ENCODE results near the gene NKD2.
"Not testable (repeated sequence)": the region's sequence is repeated elsewhere in the genome, so short reads cannot be mapped to it uniquely, and the experiment has no call there.

NKD2 gene, protein sequence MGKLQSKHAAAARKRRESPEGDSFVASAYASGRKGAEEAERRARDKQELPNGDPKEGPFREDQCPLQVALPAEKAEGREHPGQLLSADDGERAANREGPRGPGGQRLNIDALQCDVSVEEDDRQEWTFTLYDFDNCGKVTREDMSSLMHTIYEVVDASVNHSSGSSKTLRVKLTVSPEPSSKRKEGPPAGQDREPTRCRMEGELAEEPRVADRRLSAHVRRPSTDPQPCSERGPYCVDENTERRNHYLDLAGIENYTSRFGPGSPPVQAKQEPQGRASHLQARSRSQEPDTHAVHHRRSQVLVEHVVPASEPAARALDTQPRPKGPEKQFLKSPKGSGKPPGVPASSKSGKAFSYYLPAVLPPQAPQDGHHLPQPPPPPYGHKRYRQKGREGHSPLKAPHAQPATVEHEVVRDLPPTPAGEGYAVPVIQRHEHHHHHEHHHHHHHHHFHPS
- 0 to 0.36 (median 0.08) reads per million in 4 donors for total RNA-seq

DNA sequence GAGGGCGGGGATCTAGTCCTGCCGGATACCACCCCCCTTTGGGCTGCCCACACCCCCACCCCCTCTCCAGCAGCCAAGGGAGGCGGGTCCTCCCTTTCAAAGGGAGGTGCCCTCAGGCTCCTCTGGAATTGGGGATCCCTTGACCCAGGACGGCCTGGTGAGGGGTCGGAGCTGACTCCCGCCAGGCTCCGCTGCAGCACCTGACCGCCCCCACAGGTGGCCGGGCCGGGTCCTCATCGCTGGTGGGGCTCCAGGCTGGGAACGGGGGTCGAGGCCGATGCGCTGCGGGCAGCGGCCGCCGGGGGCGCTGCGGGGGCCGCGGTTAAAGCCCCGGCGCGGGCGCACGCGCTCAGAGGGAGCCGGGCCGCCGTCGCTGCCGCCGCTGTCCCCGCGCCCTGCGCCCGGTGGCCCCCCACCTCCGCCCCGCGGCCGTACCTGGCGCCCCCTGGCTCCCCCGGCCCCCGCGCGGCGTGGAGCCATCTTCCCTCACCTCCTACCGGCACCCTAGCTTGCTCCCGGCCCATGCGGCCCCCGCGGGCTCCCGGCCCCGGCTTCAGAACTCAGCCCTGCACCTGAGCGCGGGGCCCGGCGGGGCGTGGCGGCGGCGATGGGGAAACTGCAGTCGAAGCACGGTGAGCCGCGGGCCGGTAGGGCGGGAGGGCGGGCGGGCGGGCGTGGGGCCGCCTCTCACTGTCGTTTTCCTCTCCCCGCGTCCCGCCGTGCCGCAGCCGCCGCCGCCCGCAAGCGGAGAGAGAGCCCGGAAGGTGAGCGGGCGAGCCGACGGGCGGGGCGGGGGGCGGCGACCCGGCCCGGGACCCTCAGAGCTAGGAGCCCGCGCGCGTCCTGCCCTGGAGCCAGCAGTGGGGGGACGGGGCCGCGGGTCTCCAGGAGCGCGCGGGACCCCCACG lies at the start of gene NKD2:
Gene NKD2 (plus strand): TSS at position 352 of the 908 bp plus-strand sequence. CDS start 256 bp downstream, at position 608.
- DNase-seq = peak in 1 of 5 donors; percentile 4

DNA sequence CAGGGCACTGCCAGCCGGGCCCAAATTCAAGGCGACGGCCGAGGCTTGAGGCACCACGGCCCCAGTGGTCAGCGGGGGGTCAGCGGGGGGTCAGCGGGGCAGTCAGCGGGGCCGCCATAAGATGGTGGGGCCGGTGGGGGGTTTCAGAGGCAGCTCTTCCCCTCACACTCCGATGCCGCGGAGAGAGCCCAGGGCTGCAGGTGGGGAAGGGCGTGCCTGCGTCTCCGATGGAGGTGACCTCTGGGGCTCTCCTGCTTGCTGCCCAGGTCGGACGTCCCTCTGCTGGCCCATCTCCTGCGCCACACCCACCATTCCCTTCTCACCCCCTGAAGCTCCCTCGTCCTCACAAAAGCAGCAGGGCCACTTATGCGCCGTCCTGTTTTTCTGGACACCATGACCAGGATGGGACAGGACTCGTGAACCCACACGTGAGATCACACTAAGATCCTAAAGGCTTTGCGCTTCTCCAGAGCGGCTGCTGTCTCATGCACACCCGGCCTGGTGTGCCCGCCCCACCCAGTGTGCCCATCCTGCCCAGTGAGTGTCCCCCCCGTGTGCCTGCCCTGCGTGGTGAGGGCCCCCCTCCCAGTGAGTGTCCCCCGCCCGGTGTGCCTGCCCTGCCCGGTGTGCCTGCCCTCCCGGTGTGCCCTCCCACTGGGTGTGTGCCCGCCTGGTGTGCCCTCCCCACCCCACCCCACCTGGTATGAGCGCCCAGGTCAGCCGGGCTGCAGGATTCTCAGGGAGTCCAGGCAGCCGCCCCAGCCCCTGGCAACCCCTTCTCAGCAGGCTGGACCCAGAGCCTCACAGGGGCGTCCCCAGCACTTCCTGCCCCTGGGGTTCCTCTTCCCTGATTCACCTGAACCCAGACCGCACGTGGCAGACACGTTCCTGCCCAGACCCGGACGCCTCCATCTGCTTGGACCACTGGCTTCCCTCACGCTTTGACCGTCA lies 48.7 kb upstream of the NKD2 start:
- no peak for DNase-seq

DNA sequence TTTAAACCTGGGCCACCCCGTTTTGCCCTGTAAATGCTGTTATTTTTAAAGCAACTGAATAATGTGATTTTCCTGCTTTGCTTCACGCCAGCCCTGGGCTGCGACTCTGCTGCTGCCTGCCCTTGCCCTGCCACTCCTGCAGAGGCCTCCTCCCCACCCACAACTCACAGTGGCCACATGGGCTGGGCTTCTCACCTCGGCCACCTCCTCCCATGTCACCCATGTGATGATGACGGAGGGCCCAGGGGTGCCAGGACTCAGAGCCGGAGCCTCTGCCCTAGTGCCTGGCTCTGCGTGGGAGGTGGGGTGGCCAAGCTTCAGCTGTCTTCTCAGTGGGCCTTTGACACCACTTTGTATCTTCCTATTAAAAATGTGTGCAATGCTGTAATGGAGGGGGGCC lies 48.1 kb upstream of the NKD2 start:
- DNase-seq = no peak

DNA sequence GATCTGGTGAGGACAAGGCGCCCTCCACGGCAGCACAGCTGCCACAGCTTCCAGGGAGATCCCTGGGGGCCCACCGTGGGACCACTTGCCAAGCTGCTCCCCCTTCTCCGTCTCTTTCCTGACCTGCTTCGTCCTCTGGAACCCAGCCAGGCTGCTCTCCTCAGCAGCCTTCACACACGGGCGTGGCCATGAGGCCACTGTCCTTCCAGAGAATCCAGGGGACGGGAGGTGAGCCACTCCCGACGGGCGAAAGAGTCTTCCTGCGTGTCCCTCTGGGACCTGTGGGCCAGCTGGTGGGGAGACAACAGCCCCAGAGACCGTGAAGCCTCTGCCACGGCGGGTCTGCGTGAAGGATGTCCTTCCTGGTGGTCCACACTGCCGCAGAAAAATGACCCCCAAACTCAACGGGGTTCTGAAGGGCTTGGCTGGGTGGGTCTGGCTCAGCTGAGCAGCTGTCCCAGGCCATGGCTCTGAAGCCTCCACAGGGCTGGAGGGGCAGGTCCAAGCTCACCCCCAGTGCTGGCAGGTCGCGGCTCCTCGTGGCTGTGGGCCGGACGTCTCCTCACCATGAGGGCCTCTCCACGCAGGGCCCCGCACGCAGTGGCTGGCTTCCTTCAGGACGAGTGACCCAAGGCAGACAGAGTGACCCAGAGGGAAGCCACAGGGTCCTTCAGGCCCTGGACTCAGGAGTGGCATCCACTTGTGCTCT lies 47.4 kb upstream of the NKD2 start:
- DNase-seq = no peak

DNA sequence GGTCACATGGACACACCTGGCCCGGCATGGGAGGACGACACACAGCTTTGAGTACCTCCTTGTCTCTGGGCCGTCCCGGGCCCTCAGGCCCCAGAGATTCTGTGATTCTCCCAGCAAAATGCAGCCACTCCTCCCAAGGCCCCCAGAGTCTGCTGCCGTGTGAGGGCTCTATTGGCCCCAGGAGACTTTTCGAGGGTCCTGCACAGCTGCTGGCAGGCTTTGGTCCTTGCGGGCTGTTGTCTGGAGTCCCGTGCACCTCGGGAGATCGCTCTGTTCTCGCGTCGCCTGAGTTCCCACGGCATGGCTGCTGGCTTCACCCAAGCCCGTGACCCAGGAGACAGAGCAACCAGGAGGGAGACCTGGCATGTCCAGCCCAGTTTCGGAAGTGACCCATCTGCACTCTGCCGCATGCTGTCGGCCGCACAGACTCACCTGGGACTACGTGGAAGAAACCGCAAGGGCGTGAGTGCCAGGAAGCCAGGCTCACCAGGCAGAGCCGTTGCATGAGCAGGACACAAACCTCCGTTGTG lies 46.8 kb upstream of the NKD2 start:
- no peak for DNase-seq

DNA sequence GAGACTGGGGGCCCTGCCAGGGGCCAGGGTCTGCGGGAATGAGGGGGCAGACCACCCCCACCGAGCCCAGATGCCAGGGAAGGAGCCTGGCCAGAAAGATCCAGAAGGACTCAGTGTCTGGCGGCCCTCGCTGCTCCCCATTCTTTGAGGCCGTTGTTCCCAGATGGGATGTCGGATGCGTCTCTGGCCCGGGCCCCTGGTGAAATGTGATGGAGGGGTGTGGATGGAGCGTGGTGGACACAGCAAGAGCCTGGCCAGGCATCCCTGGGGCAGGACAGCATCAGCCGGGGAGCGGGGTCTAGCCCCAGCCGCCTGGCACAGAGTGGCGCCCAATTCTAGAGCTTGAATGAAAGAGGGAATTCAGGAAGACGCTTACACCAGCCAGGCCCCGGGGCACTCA lies 46.2 kb upstream of the NKD2 start:
- no peak for DNase-seq

DNA sequence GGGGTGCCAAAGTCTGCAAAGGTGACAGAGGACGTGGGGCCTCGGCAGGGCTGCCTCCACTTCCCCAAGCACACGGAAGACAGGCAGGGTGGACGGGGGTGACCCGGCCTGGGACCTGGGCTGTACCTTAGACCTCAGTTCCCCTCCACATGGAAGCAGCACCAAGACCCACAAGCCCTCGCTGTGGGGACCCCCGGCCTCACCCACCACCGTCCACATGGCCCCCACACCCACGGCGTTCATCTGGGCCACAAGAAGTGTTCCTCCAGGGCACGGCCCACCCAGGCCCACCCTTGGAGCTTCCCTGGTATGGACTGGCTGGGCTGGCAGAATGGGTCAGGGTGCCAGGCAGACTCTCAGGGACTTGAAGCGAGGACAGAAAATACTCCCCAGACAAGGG lies 45.8 kb upstream of the NKD2 start:
- DNase-seq = no peak

DNA sequence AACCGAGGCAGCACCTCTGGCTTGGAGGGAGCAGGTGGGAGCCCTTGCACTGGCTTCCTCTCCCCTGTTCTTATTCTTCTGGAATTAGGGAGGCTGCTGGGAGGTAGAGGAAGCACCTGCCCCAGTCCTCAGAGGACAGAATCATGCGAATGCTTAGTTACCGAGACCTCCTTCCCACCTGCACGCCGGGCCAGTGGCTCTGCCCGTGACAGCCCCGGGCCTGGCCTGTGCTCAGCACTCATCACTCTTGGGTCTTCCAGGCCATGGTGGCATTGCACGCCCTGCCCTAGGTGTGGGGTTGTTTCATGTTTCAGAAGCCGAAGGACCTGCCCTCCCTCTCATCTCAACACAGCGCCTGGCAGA lies 45.3 kb upstream of the NKD2 start:
- no peak for DNase-seq

DNA sequence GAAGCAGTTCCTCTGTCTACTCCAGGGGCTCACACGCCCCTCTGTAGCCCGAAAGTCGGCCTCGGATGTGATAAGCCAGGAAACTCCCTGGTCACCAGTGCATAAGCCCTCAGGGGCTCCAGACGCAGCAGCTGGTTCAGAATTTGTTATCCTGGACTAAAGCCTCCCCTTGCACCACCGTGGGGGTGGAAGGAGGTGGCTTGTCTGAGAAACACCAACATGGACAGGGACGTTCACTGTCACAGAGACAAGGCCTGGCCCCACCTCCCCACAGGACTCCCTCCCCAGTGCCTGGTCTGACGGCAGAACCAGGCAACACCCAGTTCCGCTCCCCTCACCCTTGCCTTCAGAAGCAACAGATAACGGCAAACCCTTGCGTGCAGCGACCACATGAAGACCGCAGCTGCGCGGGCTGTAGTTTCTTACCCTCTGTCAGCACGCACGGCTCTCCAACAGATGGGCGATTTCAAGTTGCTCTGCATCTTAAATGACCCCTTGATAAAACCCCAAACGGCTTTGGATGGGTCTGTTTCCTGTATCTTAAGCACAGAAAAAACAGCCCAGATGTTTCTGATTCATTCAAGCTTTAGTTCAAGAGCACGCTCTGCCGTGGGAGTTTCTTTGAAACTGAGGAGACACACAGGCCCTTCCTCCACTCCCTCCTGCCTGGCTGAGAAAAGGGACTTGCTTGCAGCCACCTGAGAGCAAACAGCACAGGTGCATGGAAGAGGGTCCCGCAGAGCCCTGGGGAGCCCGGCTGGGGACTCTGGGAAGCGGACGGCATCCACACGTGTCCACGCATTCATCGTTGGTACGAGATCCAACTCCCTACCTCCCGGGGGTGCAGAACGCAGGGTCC lies 44.7 kb upstream of the NKD2 start:
- DNase-seq = peak in 1 of 5 donors; percentile 94

DNA sequence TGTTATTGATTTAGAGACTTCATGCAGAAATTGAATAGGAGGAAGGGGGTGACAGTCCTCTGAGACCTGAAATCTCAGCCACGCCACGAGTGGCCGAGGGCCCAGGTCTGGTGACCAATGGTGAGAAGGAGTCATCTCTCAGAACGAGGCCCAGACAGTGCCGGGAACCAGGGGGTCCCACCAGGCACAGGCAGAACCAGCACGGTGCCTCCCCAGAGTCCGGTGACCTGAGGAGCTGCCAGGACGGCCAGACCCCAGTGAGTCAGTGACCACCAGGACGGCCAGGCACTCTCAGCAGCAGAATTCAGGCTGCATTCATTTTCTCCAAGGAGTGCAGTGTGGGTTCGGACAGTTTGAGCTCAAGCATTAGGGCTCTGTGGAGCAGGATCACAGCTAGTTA lies 43.8 kb upstream of the NKD2 start:
- DNase-seq = no peak

DNA sequence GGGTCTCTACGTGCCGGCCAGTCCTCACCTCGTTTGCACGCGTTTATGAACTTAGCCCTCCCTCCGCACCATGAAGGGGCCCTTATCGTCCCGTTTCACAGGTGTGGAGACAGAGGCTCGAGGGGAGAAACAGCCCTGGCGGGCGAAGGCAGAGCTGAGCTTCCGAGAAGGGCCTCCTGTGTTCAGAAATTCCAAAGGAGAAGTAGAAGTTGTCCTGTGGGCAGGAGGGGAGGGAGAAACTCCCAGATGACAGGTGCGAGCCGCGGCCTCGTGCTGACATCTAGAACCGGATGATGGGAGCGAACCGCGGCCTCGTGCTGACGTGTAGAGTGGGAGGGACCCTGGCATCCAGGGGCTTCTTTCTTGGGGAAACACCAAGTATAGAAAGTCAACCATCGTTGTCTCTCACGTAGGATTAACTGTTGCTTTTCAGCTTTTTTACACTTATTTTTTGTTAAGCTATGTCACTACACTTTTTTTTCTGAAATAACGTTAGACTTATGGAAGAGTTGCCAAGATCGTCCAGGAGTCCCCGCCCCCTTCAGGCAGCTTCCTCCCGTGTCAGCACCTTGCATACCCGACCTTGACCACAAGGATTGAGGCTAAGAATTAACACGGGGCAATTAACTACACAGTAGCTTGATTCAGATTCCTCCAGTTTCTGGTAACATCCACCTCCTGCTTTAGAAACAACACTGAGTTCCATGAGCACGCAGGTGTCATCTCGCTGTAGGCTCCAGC lies 42.8 kb upstream of the NKD2 start:
- DNase-seq = no peak

DNA sequence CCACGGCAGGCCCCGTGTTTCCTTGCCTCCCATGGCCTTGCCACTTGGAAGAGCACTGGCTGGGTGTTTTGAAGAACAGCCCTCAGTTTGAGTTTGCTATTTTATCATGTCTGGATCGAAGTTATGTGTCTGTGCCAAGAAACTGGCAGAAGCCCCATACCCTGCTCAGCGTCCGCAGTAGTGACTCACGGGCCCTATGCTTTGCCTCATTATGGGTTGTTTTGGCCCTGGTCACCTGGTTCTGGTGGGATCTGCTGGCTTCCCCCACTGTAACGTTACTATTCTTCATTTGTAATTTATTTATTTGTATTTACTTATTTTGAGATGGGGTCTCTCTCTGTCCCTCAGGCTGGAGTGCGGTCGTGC lies 42.3 kb upstream of the NKD2 start:
- no peak for DNase-seq

DNA sequence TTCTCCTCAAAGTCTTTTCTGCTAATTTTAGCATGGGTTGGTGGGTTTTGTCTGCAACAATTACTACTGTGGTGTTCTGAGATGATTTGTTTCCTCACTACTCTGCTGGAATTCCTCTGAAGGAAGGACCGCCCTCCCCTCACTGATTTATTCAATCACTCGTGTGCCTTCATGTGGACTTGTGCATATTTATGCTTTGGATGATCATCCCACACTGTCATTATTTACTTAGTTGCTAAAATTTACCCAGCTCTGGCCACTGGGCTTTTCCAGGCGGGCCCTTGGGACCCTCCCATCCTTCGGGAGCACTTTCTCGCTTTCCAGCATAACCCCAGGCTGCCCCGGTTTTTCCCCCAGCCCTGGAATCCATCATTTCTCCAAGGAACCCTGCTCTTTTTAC lies 41.7 kb upstream of the NKD2 start:
- DNase-seq = no peak

DNA sequence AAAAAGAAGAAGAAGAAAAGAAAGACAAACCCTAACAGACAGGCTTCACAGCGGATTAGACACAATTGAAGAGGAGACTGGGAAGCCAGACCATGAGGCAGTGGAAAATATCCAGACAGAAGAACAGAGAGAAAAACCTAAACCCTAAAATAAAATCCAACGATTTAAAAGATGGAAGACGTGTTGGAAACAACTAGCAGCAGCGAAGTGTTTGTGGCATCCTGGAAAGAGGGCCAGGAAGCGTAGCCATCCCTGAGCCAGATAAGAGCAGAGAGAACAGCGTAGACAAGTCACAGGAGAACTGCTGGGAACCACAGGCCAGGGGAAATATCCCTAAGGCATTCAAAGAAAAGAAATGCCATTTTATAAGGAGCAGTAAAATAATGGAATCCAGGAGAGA lies 39.7 kb upstream of the NKD2 start:
- DNase-seq = no peak

DNA sequence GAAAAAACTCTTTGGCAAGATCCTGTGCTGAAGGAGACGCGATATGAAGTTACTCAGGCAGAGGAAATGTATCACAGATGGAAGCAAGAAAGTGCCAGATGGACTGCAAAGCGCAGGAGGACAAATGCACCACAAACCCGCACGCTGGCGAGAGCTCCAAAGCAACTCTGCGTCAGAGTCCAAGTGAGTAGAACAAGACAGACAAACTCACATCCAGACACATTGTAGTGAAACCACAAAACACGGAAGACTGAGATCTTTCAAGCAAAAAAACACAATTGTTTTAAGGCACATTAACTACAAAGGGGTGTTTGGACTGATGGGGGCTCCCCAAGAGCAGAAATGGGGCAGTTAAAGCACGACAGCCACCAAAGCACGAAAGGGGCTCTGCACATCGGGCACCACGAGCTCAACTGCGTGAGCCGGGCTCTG lies 39.2 kb upstream of the NKD2 start:
- peak in 1 of 5 donors; percentile 15 for DNase-seq

DNA sequence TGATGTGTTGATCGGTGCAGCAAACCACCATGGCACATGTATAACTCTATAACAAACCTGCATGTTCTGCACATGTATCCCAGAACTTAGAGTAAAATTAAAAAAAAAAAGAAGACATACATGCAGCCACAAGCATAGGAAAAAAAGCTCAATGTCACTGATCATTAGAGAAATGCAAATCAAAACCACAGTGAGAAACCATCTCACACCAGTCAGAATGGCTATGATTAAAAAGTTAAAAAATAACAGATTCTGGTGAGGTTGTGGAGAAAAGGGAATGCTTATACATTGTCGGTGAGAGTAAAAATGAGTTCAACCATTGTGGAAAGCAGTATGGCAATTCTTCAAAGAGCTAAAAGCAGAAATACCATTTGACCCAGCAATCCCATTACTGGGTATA lies 36.0 kb upstream of the NKD2 start:
- DNase-seq = not testable (repeated sequence)

DNA sequence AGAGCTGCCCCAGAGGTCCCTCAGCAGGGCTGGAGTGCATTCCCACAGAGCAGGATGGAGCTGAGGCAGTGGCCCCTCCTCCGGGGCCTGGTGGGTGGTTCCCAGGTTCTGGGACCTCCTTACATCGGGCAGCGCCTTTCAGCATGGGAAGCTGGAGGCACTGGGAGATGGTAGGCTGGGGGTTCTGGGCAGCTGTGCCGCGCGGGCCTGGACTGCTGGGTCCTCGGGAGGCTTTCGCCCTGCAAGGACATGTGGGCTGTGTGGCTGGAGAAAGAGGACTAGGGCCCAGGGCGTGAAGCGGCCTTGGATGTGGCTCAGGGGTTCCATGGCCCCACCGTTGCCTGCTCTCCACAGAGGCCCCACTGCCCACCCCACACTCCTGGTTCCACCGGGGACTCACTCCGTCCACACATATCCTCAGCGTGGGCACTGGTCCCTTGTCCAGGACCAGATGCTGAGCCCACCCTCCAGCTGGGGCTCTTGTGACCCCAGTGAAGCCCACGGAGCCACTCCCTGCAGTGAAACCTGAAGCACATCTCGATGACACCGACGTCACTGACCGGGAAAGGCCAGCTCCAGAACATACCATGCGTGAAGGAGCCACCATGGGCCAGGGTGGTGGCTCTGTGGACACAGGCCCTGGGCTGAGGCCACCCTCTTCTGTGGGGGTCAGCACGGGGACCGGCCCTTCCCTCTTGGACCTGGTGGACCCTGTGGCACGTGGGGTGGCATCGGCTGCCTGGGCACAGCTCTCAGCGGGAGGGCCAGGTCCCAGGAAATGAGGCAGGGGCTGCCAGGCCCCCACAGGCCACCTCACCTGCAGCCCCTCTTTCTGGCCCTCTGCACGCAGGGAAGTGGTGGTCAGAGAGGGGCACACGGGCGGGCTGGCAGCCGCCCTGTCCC lies 31.5 kb upstream of the NKD2 start:
- no peak for DNase-seq

DNA sequence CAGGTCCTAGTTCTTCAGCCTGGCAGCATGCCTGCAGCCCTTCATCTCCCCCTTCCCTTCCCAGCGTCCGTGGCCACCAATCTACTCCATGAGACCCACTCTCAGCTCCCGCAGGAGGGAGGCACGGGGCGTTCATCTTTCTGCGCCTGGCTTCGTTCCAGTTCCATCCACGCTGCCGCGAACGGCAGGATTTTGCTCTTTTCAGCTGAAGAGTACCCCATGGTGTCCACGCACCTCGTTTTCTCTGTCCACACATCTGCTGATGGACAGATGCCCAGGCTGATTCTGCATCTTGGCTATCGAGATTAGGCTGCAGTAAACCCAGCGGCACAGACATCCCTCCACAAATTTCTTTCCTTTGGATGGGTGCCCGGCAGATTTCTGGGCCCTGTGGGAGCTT lies 30.5 kb upstream of the NKD2 start:
- no peak for DNase-seq

DNA sequence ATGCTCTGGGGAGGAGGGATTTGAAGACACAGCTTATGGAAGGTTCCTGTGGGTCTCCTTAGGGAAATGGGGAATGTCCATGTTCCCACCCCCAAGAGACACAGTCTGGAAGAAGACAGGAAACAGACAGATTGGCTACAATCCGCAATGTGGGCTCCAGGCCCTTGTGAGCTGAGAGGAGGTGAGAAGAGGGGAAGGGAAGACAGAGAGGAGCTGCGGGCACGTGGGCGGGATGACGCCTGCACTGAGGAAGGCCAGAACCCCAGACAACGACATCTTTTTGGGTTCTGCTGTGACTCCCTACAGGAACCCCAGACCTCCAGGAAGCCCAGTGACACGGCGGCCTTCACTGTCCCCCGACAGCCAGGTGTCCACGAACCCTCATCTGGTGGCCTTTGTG lies 29.9 kb upstream of the NKD2 start:
- no peak for DNase-seq
